K562 (cell line): ENCODE measurements around the gene FUCA2. TPM values are rescaled to one million over a fixed set of nuclear protein-coding genes. Genes with fewer than 3 reads are reported as not detected.

Source experiments
- ARID2 ChIP-seq: fragments of 450-650 bp; IDR thresholded peaks from 2 replicates; pipeline ENCODE4 v1.6.1; 2017; ENCODE audit warnings: antibody characterized with exemption, mild to moderate bottlenecking
- BHLHE40 ChIP-seq: IDR thresholded peaks from 2 replicates; pipeline ENCODE4 v1.6.1; 2011; ENCODE audit warnings: low read length, improper control_type of control experiment
- DIDO1 ChIP-seq: fragments of 450-650 bp; IDR thresholded peaks from 2 replicates; pipeline ENCODE4 v1.6.1; 2016; ENCODE audit warnings: low read depth, missing biosample characterization, missing genetic modification characterization
- HDAC6 ChIP-seq: IDR thresholded peaks from 2 replicates; pipeline ENCODE4 v1.6.1; 2012; ENCODE audit warnings: low read depth, mild to moderate bottlenecking, control low read depth, inconsistent platforms, low read length, moderate library complexity
- HNRNPLL ChIP-seq: fragments of 200-400 bp; formaldehyde crosslinking; IDR thresholded peaks from 2 replicates; pipeline ENCODE4 v1.6.1; 2017; ENCODE audit warnings: low read length, low read depth, mild to moderate bottlenecking; ENCODE audit not compliant: poor library complexity, severe bottlenecking
- MTA1 ChIP-seq: fragments of 450-650 bp; IDR thresholded peaks from 2 replicates; pipeline ENCODE4 v1.6.1; 2017; ENCODE audit warnings: borderline replicate concordance
- NR2C1 ChIP-seq, 2 experiments: fragments of 450-650 bp; IDR thresholded peaks; 2 replicates each; pipeline ENCODE4 v1.6.1; 2017; ENCODE audit warnings: mild to moderate bottlenecking in 2 of 2, antibody characterized with exemption in 1 of 2, inconsistent platforms in 1 of 2, missing compliant biosample characterization in 1 of 2, missing genetic modification characterization in 1 of 2
- PHF8 ChIP-seq: fragments of 200-600 bp; sonication (generic); IDR thresholded peaks from 2 replicates; pipeline ENCODE4 v1.6.1; 2012; ENCODE audit warnings: mixed run types, mild to moderate bottlenecking, inconsistent platforms, low read length, moderate library complexity, borderline replicate concordance
- PTRF ChIP-seq: fragments of 450-650 bp; IDR thresholded peaks from 2 replicates; pipeline ENCODE4 v1.6.1; 2016; ENCODE audit warnings: mild to moderate bottlenecking, missing genetic modification characterization, missing compliant biosample characterization
- SIN3A ChIP-seq, 2 experiments: fragments of 150-350 bp in 1 of 2; IDR thresholded peaks; 2 replicates each; pipeline ENCODE4 v1.6.1; 2011 to 2016; ENCODE audit warnings: borderline replicate concordance in 2 of 2, low read depth in 2 of 2, low read length in 2 of 2, mild to moderate bottlenecking in 2 of 2, moderate library complexity in 2 of 2; ENCODE audit not compliant: control insufficient read depth in 1 of 2
- SOX6 ChIP-seq: fragments of 450-650 bp; IDR thresholded peaks from 2 replicates; pipeline ENCODE4 v1.6.1; 2014; ENCODE audit warnings: mild to moderate bottlenecking
- YBX1 ChIP-seq: fragments of 450-650 bp; IDR thresholded peaks from 2 replicates; pipeline ENCODE4 v1.7.1; 2016; ENCODE audit warnings: mild to moderate bottlenecking
- ZNF174 ChIP-seq: fragments of 250-450 bp; sonication (Bioruptor Pico); IDR thresholded peaks from 2 replicates; pipeline ENCODE4 v1.4.0; 2020; ENCODE audit warnings: mild to moderate bottlenecking
- ZNF175 ChIP-seq: fragments of 200-800 bp; sonication (Bioruptor generic); IDR thresholded peaks from 2 replicates; pipeline ENCODE4 v1.6.1; 2016; ENCODE audit warnings: low read depth, mild to moderate bottlenecking, missing genetic modification characterization, missing compliant biosample characterization
- ZNF696 ChIP-seq: fragments of 250-450 bp; sonication (Bioruptor Pico); conservative IDR thresholded peaks from 2 replicates; pipeline ENCODE4 v1.4.0; 2020; ENCODE audit warnings: mild to moderate bottlenecking, moderate library complexity
- ZNF717 ChIP-seq: fragments of 250-450 bp; sonication (Bioruptor Pico); IDR thresholded peaks from 2 replicates; pipeline ENCODE4 v1.5.0; 2021
- ZNF77 ChIP-seq: fragments of 250-450 bp; sonication (Bioruptor Pico); IDR thresholded peaks from 2 replicates; pipeline ENCODE4 v1.5.0; 2020
- polyA plus RNA-seq, 8 experiments: library from polyadenylated mRNA; depleted of rRNA in 4 of 8; stranded (reverse) in 5 of 8; unstranded in 3 of 8; fragments of >200 nt; fragmentation: Nextera tagmentation in 2 of 8; fragmentation: Illumina TruSeq in 1 of 8; extraction: Ambion mirVana in 2 of 8; extraction: Trizol in 1 of 8; gene quantifications; 2 replicates each; pipeline versions ENCODE4 v1.2.1 to v1.2.3, GENCODE V29; 2011 to 2014; ENCODE audit warnings: inconsistent platforms in 1 of 8, missing spikeins in 1 of 8
- total RNA-seq, 7 experiments: library from RNA; depleted of rRNA in 6 of 7; stranded (reverse); fragments of >200 nt in 6 of 7; fragmentation: Illumina TruSeq in 2 of 7; extraction: Trizol in 2 of 7; gene quantifications; 2 replicates each; pipeline versions ENCODE4 v1.2.1 to v1.2.3, GENCODE V29; 2011 to 2021; ENCODE audit warnings: low replicate concordance in 1 of 7
- TF ChIP-seq, protein P1 (sequence below): sonication (generic); formaldehyde crosslinking; IDR thresholded peaks from 2 replicates; pipeline ENCODE4 v1.8.0; 2022; ENCODE audit warnings: missing genetic modification reagents, mild to moderate bottlenecking, borderline replicate concordance
- TF ChIP-seq, protein P2 (sequence below): fragments of 250-450 bp; sonication (Bioruptor Pico); IDR thresholded peaks from 2 replicates; pipeline ENCODE4 v1.5.0; 2021
- TF ChIP-seq, protein P3 (sequence below): sonication (generic); IDR thresholded peaks from 2 replicates; pipeline ENCODE4 v1.6.1; 2016
- TF ChIP-seq, protein P4 (sequence below): sonication (generic); formaldehyde crosslinking; IDR thresholded peaks from 2 replicates; pipeline ENCODE4 v1.8.0; 2023; ENCODE audit warnings: mild to moderate bottlenecking, missing genetic modification reagents

Gene FUCA2
- total and polyA plus RNA-seq, 9 of the 15 experiments (the other 6 are each of a cell fraction or from before 2014, with no cell fraction given): 20.6 to 112 (median 79.3) TPM

DNA sequence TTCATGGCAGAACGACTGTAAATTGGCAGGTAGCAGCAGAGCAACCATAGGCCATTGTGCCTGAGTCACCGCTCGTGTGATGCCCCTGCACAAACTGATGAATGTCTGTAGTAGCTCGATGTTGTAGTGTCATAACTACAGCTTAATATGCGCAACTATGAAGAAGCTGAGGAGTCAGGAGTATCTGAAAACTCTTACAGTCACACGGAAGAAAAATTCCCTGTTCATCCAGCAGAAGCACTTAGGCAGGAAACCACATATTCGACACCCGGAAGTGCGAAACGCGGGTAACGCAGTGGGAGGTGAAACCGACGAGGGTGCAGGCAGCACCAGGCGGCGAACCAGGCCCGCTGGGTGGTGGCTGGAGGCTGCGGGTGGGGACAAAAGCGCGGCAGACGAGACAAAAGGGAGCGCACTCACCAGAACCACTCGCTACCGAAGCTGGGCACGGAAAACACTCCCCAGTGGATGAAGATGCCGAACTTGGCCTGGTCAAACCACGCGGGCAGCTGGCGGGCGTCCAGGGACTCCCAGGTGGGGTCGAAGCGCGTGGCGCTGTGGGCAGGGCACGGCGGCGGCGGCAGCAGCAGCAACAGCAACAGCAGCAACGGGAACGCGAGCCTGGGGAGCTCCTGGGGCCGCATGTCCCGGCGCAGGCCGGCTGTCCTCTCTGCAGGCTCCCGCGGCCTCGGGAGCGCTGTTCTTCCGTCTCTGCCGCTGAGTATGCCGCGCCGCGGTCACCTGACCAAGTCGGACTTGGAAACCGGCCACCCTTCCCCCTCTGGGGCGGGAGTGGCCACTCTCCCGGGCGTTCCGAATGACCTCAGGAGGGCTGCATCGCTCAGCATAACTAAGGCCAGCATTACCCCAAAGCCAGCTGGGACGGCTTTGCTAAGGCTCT, at the start of gene FUCA2 (continued):
- TF ChIP-seq YBX1 (no peak), ZNF174 (no peak), ARID2 (no peak), SOX6 (peak; percentile 54; the same call in 1 of the 2 replicates), PHF8 (peak; percentile 99), DIDO1 (tag) (no peak), HNRNPLL (peak; percentile 50), ZNF696 (CRISPR knock-in tag) (no peak), ZNF175 (0 out of 2 replicates have a peak, but pooled peaks have one; percentile 78), ZNF717 (CRISPR knock-in tag) (0 out of 2 replicates have a peak, but pooled peaks have one; percentile 58), PTRF (tag) (no peak), BHLHE40 (peak; percentile 95), SIN3A (IDR thresholded peaks at IDR 0.05; ENCODE audit: borderline replicate concordance in 2 of 2, control insufficient read depth in 1 of 2, low read depth in 2 of 2, low read length in 2 of 2) (peak; percentile 29 to 36; a peak in 1 of 4 replicates), HDAC6 (no peak), NR2C1 (IDR thresholded peaks at IDR 0.05) (peak; percentile 35; the same call in 1 of the 2 replicates), NR2C1 (tag; IDR thresholded peaks at IDR 0.05) (peak; percentile 70), ZNF77 (CRISPR knock-in tag) (no peak), MTA1 (peak; percentile 64)
- TF ChIP-seq, protein P1, sequence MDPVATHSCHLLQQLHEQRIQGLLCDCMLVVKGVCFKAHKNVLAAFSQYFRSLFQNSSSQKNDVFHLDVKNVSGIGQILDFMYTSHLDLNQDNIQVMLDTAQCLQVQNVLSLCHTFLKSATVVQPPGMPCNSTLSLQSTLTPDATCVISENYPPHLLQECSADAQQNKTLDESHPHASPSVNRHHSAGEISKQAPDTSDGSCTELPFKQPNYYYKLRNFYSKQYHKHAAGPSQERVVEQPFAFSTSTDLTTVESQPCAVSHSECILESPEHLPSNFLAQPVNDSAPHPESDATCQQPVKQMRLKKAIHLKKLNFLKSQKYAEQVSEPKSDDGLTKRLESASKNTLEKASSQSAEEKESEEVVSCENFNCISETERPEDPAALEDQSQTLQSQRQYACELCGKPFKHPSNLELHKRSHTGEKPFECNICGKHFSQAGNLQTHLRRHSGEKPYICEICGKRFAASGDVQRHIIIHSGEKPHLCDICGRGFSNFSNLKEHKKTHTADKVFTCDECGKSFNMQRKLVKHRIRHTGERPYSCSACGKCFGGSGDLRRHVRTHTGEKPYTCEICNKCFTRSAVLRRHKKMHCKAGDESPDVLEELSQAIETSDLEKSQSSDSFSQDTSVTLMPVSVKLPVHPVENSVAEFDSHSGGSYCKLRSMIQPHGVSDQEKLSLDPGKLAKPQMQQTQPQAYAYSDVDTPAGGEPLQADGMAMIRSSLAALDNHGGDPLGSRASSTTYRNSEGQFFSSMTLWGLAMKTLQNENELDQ (CRISPR knock-in tag): peak; percentile 81
- TF ChIP-seq, protein P2, sequence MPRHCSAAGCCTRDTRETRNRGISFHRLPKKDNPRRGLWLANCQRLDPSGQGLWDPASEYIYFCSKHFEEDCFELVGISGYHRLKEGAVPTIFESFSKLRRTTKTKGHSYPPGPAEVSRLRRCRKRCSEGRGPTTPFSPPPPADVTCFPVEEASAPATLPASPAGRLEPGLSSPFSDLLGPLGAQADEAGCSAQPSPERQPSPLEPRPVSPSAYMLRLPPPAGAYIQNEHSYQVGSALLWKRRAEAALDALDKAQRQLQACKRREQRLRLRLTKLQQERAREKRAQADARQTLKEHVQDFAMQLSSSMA: peak; percentile 86
- TF ChIP-seq, protein P3, sequence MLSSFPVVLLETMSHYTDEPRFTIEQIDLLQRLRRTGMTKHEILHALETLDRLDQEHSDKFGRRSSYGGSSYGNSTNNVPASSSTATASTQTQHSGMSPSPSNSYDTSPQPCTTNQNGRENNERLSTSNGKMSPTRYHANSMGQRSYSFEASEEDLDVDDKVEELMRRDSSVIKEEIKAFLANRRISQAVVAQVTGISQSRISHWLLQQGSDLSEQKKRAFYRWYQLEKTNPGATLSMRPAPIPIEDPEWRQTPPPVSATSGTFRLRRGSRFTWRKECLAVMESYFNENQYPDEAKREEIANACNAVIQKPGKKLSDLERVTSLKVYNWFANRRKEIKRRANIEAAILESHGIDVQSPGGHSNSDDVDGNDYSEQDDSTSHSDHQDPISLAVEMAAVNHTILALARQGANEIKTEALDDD: no peak; the same call in 1 of the 2 replicates
- TF ChIP-seq, protein P4, sequence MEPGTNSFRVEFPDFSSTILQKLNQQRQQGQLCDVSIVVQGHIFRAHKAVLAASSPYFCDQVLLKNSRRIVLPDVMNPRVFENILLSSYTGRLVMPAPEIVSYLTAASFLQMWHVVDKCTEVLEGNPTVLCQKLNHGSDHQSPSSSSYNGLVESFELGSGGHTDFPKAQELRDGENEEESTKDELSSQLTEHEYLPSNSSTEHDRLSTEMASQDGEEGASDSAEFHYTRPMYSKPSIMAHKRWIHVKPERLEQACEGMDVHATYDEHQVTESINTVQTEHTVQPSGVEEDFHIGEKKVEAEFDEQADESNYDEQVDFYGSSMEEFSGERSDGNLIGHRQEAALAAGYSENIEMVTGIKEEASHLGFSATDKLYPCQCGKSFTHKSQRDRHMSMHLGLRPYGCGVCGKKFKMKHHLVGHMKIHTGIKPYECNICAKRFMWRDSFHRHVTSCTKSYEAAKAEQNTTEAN (CRISPR knock-in tag): peak; percentile 92
